Smooth muscle cell (in vitro differentiated cells): Measurements from ENCODE around the gene OSM. TPM values are rescaled to one million over a fixed set of nuclear protein-coding genes. Genes with fewer than 3 reads are reported as not detected.

Experiments used
- DNase-seq: peaks from one replicate; lab custom pipeline; 2025; ENCODE audit not compliant: unreplicated experiment; lab: John Stamatoyannopoulos, UW
- H2AFZ ChIP-seq: fragments of 200-600 bp; sonication (generic); 2 replicates; pipeline ENCODE4 v1.6.0; 2016; ENCODE audit warnings: antibody characterized with exemption, low read depth, mild to moderate bottlenecking
- H3F3A ChIP-seq: fragments of 200-600 bp; sonication (generic); 2 replicates; pipeline ENCODE4 v1.6.0; 2017; ENCODE audit warnings: antibody characterized with exemption, low read depth
- H3K27ac ChIP-seq: fragments of 200-600 bp; sonication (generic); 2 replicates; pipeline ENCODE4 v1.5.1; 2016; ENCODE audit warnings: low read depth, mild to moderate bottlenecking
- H3K27me3 ChIP-seq: fragments of 200-600 bp; sonication (generic); 2 replicates; pipeline ENCODE4 v1.6.1; 2016; ENCODE audit warnings: low read depth, mild to moderate bottlenecking
- H3K36me3 ChIP-seq: fragments of 200-600 bp; sonication (generic); 2 replicates; pipeline ENCODE4 v1.5.1; 2016; ENCODE audit warnings: low read depth
- H3K4me1 ChIP-seq: fragments of 200-600 bp; sonication (generic); 2 replicates; pipeline ENCODE4 v1.5.1; 2016; ENCODE audit warnings: low read depth
- H3K4me2 ChIP-seq: fragments of 200-600 bp; sonication (generic); 2 replicates; pipeline ENCODE4 v1.6.0; 2016; ENCODE audit warnings: mild to moderate bottlenecking
- H3K4me3 ChIP-seq: fragments of 200-600 bp; sonication (generic); 2 replicates; pipeline ENCODE4 v1.5.1; 2016; ENCODE audit warnings: mild to moderate bottlenecking
- H3K79me2 ChIP-seq: fragments of 200-600 bp; sonication (generic); 2 replicates; pipeline ENCODE4 v1.6.0; 2016; ENCODE audit warnings: low read depth, mild to moderate bottlenecking
- H3K9ac ChIP-seq: fragments of 200-600 bp; sonication (generic); 2 replicates; pipeline ENCODE4 v1.6.0; 2016; ENCODE audit warnings: low read depth
- H3K9me3 ChIP-seq: fragments of 200-600 bp; sonication (generic); replicated peaks from 2 replicates; pipeline ENCODE4 v1.5.1; 2016; ENCODE audit warnings: low read depth
- H4K20me1 ChIP-seq: fragments of 200-600 bp; sonication (generic); 2 replicates; pipeline ENCODE4 v1.6.0; 2016; ENCODE audit warnings: low read depth
- WGBS: methylation state at CpG from one replicate; pipeline ENCODE4 v1.1.7; 2016; ENCODE audit warnings: low lambda C conversion rate; 5-methylcytosine and 5-hydroxymethylcytosine counted together
- polyA plus RNA-seq: library from polyadenylated mRNA; unstranded; fragments of >200 nt; fragmentation: Nextera tagmentation; extraction: Ambion mirVana; gene quantifications from 2 replicates; pipeline ENCODE4 v1.2.1, GENCODE V29; 2016
- total RNA-seq: library from RNA; depleted of rRNA; stranded (reverse); fragments of >200 nt; gene quantifications from 2 replicates; pipeline ENCODE4 v1.2.3, GENCODE V29; 2014
- TF ChIP-seq, protein P1 (sequence below): fragments of 200-600 bp; sonication (generic); IDR thresholded peaks from 2 replicates; pipeline ENCODE4 v1.5.1; 2017; ENCODE audit warnings: borderline replicate concordance, mild to moderate bottlenecking, antibody characterized with exemption; ENCODE audit not compliant: insufficient read depth, poor library complexity, severe bottlenecking

The OSM gene
- total and polyA plus RNA-seq, 2 experiments from 2014 or later: 0.14 to 0.27 TPM

DNA sequence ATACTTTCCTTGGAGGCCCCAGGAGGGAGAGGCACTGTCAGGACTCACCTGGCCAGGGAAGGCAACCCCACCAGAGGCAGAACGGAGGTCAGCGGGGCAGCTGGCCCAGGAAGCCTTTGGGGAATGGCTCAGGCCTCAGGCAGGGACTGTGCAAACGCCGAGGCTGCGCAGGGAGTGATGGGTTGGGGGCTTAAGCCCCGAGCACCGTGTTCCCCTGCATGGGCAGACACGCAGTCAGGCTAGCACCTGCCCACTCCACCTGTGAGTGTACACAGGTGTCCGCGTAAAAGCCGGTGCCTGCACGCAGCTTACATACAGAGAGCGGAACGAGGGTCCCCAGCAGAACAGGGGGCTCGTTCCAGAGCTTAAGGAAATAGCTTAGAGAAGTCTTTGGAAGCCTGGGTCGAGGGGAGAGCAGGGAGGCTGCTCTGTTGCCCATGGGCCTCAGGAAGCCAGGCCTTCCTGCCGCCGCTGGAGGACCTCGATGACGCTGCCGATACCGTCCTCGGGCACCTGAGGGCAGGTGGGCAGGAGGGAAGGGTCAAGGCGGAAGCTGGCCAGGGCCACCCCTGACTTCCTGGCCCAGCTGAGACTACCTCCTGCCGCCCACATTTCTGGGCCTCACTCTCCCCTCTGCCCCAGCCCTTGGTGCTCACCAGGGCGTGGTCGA, 18.7 kb upstream of the OSM start:
- no peaks in the 10 kb centered on the region for H3K79me2 ChIP-seq
- no peak for DNase-seq
- TF ChIP-seq, protein P1, sequence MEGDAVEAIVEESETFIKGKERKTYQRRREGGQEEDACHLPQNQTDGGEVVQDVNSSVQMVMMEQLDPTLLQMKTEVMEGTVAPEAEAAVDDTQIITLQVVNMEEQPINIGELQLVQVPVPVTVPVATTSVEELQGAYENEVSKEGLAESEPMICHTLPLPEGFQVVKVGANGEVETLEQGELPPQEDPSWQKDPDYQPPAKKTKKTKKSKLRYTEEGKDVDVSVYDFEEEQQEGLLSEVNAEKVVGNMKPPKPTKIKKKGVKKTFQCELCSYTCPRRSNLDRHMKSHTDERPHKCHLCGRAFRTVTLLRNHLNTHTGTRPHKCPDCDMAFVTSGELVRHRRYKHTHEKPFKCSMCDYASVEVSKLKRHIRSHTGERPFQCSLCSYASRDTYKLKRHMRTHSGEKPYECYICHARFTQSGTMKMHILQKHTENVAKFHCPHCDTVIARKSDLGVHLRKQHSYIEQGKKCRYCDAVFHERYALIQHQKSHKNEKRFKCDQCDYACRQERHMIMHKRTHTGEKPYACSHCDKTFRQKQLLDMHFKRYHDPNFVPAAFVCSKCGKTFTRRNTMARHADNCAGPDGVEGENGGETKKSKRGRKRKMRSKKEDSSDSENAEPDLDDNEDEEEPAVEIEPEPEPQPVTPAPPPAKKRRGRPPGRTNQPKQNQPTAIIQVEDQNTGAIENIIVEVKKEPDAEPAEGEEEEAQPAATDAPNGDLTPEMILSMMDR: no peak
- peaks cover 14% of the 10 kb centered on the region for H3K4me1 ChIP-seq
- H4K20me1 ChIP-seq: peaks cover 10% of the 10 kb centered on the region
- H3K4me3 ChIP-seq: no peak overlapping the region
- H3K27me3 ChIP-seq: no peaks in the 10 kb centered on the region
- WGBS: 92% methylated on average over 26 of the region's 27 CpGs
- H3F3A ChIP-seq: peaks cover 5% of the 10 kb centered on the region
- no peak overlapping the region for H2AFZ ChIP-seq
- no peaks in the 10 kb centered on the region for H3K36me3 ChIP-seq
- no peak overlapping the region for H3K27ac ChIP-seq
- no peak overlapping the region for H3K9ac ChIP-seq
- no peak overlapping the region for H3K4me2 ChIP-seq
- H3K9me3 ChIP-seq: no peaks in the 10 kb centered on the region

GRCh38 chr22:30284666-30285065, 18.0 kb upstream of the OSM start:
- no peaks in the 10 kb centered on the region for H3K36me3 ChIP-seq
- H3K79me2 ChIP-seq: no peaks in the 10 kb centered on the region
- DNase-seq: no peak
- no peak overlapping the region for H3K4me2 ChIP-seq
- no peak overlapping the region for H3K27ac ChIP-seq
- peaks cover 4% of the 10 kb centered on the region for H3F3A ChIP-seq
- TF ChIP-seq, protein P1: no peak
- peaks cover 6% of the 10 kb centered on the region for H4K20me1 ChIP-seq
- no peak overlapping the region for H3K4me3 ChIP-seq
- peaks cover 9% of the 10 kb centered on the region for H3K4me1 ChIP-seq
- 93% methylated on average over 4 of the region's 4 CpGs for WGBS
- no peak overlapping the region for H2AFZ ChIP-seq
- H3K27me3 ChIP-seq: no peaks in the 10 kb centered on the region
- no peak overlapping the region for H3K9ac ChIP-seq
- H3K9me3 ChIP-seq: no peaks in the 10 kb centered on the region

GRCh38 chr22:30284172-30284571, 17.5 kb upstream of the OSM start:
- WGBS: 92% methylated on average over 9 of the region's 9 CpGs
- Histone ChIP-seq H3K9me3 (no peaks in the 10 kb centered on the region), H3K79me2 (no peaks in the 10 kb centered on the region), H3K27ac (no peak overlapping the region), H3K9ac (no peak overlapping the region), H3K27me3 (no peaks in the 10 kb centered on the region), H3K4me2 (no peak overlapping the region), H2AFZ (no peak overlapping the region), H3K4me3 (no peak overlapping the region), H3F3A (peaks cover 4% of the 10 kb centered on the region), H3K36me3 (no peaks in the 10 kb centered on the region), H3K4me1 (peaks cover 9% of the 10 kb centered on the region), H4K20me1 (peaks cover 6% of the 10 kb centered on the region)
- TF ChIP-seq, protein P1: no peak
- no peak for DNase-seq

- H3F3A ChIP-seq: peaks cover 4% of the 10 kb centered on the region
- no peaks in the 10 kb centered on the region for H3K9me3 ChIP-seq
- no peaks in the 10 kb centered on the region for H3K27me3 ChIP-seq
- no peak overlapping the region for H3K9ac ChIP-seq
- peaks cover 6% of the 10 kb centered on the region for H4K20me1 ChIP-seq
- H2AFZ ChIP-seq: no peak overlapping the region
- peaks cover 3% of the 10 kb centered on the region for H3K4me1 ChIP-seq
- 92% methylated on average over 4 of the region's 4 CpGs for WGBS
- no peaks in the 10 kb centered on the region for H3K79me2 ChIP-seq
- H3K4me2 ChIP-seq: no peak overlapping the region
- H3K27ac ChIP-seq: no peak overlapping the region
- H3K36me3 ChIP-seq: no peaks in the 10 kb centered on the region
- TF ChIP-seq, protein P1: no peak
- no peak overlapping the region for H3K4me3 ChIP-seq
- DNase-seq: no peak
Measured at GRCh38 chr22:30283342-30283741, 16.7 kb upstream of the OSM start.
